Motor neuron (in vitro differentiated cells): ENCODE results near the gene RAB21. TPM values are rescaled to one million over a fixed set of nuclear protein-coding genes. Genes with fewer than 3 reads are reported as not detected.
"Not testable (repeated sequence)": the region's sequence is repeated elsewhere in the genome, so short reads cannot be mapped to it uniquely, and the experiment has no call there.

Experiments used
- ATAC-seq, 8 experiments: fragments of 200-7000 bp; cut with Tn5 transposase; replicated peaks in 6 of 8; 2 replicates each; pipeline ENCODE4 v1.8.0; 2021; ENCODE audit warnings: mild to moderate bottlenecking in 8 of 8, moderate library complexity in 8 of 8
- H3K27ac ChIP-seq, 2 donors: fragments of 250-450 bp; sonication (Bioruptor Pico); 2 replicates each; pipeline ENCODE4 v1.9.0; 2021; ENCODE audit warnings: antibody characterized with exemption in 2 of 2, mild to moderate bottlenecking in 2 of 2, moderate library complexity in 1 of 2
- H3K4me1 ChIP-seq, 2 donors: fragments of 250-450 bp; sonication (Bioruptor Pico); replicated peaks in 1 of 2; 2 replicates each; pipeline ENCODE4 v1.6.1; 2021; ENCODE audit warnings: antibody characterized with exemption in 2 of 2, mild to moderate bottlenecking in 2 of 2, moderate library complexity in 1 of 2
- H3K4me3 ChIP-seq, 5 donors: fragments of 250-450 bp; sonication (Bioruptor Pico); 2 replicates each; pipeline ENCODE4 v1.9.0; 2021; ENCODE audit warnings: antibody characterized with exemption in 5 of 5, mild to moderate bottlenecking in 5 of 5, moderate library complexity in 4 of 5
- WGBS, 10 experiments: fragments of 450-650 bp; shearing (Covaris generic); methylation state at CpG; one replicate each; pipeline ENCODE4 v1.0.0; 2022; 5-methylcytosine and 5-hydroxymethylcytosine counted together
- in situ Hi-C, 9 experiments: fragments of 400-800 bp; cut with MboI; loops; one replicate each; pipeline ENCODE4 v1.15.0; 2021; ENCODE audit warnings: low sequenced_read_pairs in 9 of 9, low pct_unique_long_range_greater_than_20kb in 2 of 9; ENCODE audit not compliant: unreplicated experiment in 9 of 9
- total RNA-seq, 8 experiments: library from RNA; unstranded; fragments of 300-600 nt; gene quantifications; 2 replicates each; pipeline versions ENCODE4 v1.2.3 to v1.2.4, GENCODE V29; 2022

The RAB21 gene
- total RNA-seq, 8 experiments from 2014 or later = 20.0 to 55.1 (median 41.0) TPM

DNA sequence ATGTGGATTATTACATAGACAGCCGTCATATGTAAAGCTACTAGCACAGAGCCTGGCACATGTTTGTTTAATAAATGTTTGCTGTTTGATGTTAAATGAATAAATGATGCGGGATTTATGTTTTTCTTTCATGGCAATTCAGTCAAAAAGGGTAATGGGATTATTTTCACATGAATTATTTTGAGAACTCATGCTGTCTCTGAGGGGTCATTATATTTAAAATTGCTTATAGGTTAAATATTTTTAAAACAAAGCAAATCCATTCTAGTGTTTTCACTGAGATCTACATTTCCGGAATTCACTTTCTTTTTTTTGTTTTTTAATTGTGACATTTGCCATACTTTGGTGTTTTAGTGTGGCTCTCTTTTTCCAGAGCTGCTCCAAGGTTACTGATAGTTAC lies 5.3 kb downstream of the RAB21 start:
- peaks cover 3 to 8% of the 10 kb centered on the region in 2 donors for H3K4me1 ChIP-seq
- H3K27ac ChIP-seq = no peak overlapping the region
- no peak overlapping the region for H3K4me3 ChIP-seq
- in situ Hi-C loops = no loop called here
- ATAC-seq = no peak
- 76 to 100% (median 100%) methylated on average over 1 to 3 of the region's 3 CpGs for WGBS, 10 experiments

DNA sequence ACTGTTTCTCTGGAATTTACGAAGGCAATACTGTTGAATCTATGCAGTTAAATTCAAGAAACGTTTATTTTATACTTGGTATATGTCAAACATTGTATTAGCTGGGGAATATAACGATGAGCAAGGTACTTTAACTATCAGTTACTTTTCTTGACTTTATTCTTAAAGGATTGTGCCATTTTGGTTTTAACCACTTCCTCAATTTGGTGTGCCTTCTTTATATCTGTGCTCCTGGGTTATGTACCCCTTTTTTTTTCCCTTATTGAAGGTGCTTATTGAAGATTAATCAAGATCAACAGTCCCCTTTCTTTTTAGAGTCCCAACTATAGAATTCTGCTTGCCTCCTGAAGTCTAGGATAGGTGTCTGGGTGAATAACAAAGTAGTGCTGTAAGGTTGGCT lies 5.8 kb downstream of the RAB21 start:
- in situ Hi-C loops = no loop called here
- H3K4me1 ChIP-seq = peaks cover 3 to 8% of the 10 kb centered on the region in 2 donors
- no peak for ATAC-seq
- H3K27ac ChIP-seq = no peak overlapping the region
- H3K4me3 ChIP-seq = no peak overlapping the region
- WGBS, 10 experiments = 60 to 100% (median 92%) methylated on average over 1 to 3 of the region's 3 CpGs

DNA sequence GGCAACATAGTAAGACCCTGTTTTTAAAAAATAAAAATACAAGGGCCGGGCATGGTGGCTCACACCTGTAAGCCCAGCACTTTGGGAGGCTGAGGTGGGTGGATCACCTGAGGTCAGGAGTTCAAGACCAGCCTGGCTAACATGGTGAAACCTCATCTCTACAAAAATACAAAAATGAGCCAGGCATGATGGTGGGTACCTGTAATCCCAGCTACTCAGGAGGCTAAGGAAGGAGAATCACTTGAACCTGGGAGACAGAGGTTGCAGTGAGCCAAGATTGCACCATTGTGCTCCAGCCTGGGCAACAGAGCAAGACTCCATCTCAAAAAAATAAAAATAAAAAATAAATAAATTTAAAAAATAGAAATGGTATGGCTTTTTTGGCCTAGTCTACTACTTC lies 6.7 kb downstream of the RAB21 start:
- H3K4me3 ChIP-seq, H3K27ac ChIP-seq, ATAC-seq, in situ Hi-C loops, H3K4me1 ChIP-seq: not testable (repeated sequence)
- WGBS, 10 experiments = 80 to 100% (median 100%) methylated on average over 1 of the region's 1 CpG; no CpG with 5 or more reads in 3 of the 10 experiments

DNA sequence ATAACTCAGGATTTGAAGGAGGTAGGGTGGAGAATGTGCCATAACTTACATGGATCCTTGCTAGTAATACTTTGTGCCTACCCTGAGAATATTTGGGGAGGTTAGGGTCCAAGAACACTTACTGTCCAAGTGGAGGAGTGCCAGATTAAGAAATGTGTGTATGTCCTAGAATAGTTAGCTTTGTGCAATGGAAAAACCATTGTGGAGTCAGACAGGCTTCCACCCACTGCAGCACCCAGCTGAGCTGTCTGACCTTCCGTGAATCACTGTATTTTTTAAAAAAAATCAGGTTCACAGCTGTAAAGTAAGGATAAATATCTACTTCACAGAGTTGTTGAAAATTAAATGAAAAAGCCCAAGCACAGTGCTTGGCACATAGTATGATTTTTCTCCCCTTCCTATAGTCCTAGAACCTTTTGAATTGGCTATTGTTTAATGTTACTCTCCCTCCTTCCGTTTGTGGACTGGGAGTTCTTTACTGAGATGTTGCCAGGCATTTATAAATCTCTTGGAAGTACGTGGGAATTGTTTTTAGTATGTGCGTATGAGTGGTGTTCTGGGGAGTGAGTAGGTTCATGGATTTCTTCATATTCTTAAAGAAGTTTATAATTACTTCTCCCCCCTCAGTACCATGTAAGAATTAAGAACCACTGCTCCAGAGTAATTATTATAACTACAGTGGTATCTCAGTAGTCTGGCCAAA lies 9.2 kb downstream of the RAB21 start:
- Histone ChIP-seq H3K4me1 (no peaks in the 10 kb centered on the region), H3K4me3 (no peak overlapping the region), H3K27ac (no peak overlapping the region)
- in situ Hi-C loops = no loop called here
- WGBS, 10 experiments = 86 to 100% (median 100%) methylated on average over 1 to 4 of the region's 4 CpGs; no CpG with 5 or more reads in 2 of the 10 experiments
- no peak for ATAC-seq

DNA sequence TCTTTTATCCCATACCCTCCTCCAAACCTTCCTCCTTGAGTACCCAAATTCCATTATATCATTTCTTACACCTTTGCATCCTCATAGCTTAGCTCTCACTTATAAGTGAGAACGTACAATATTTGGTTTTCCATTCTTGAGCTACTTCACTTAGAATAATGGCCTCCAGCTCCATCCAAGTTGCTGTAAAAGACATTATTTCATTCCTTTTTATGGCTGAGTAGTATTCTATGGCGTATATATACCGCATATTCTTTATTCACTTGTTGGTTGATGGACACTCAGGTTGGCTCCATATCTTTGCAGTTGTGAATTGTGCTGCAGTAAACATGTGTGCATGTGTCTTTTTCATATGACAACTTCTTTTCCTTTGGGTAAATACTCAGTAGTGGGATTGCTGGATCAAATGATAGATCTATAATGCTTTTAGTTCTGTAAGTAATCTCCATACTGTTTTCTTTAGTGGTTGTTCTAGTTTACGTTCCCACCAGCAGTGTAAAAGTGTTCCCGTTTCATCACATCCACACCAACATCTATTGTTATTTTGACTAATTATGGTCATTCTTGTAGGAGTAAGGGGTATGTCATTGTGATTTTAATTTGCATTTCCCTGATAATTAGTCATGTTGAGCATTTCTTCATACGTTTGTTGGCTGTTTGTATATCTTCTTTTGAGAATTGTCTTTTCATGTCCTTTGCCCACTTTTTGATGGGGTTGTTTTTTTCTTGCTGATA lies 10.1 kb downstream of the RAB21 start:
- in situ Hi-C loops = no loop called here
- H3K4me3 ChIP-seq = no peak overlapping the region
- H3K27ac ChIP-seq = no peak overlapping the region
- H3K4me1 ChIP-seq = no peaks in the 10 kb centered on the region
- 85 to 100% (median 96%) methylated on average over 3 to 6 of the region's 6 CpGs for WGBS, 10 experiments
- ATAC-seq = no peak

DNA sequence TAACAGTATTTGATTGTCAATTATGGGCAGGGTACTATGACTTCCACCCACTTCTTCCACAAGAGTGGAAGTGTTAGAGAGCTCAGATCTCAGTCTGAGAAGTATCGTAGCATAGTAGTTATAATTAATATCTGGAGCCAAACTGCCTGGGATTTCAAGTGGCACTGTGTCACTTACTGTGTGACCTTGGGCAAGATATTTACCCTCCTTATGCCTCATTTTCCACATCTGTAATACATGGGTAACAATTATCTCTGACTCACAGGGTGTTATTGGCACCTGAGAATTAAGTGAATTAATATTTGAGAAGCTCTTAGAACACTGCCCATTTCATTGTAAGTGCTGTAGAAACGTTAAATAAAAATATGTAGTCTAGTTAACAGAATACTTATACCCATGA lies 11.5 kb downstream of the RAB21 start:
- no peak overlapping the region for H3K4me3 ChIP-seq
- no peak for ATAC-seq
- H3K4me1 ChIP-seq = no peaks in the 10 kb centered on the region
- no peak overlapping the region for H3K27ac ChIP-seq
- in situ Hi-C loops = no loop called here
- 29 to 100% (median 80%) methylated on average over 1 to 2 of the region's 2 CpGs; no CpG with 5 or more reads in 1 of the 10 experiments for WGBS, 10 experiments

DNA sequence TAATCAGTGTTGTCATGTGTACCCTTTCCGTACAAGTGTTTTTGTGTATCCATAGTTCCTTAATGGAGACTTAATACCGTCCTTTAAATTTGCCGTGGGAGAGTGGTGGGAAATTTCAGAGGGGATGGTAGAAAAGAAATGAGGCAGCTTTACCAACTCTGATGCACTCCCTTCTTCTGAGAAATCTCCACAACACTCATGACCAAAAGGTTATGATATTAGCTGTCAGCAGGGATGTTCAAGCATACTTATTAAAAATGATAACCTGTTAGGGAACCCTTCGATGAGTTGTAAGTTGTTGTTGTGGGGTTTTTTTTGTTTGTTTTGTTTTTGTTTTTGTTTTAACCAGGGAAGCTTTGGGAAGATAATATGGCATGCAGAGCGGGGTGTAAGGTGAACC lies 12.5 kb downstream of the RAB21 start:
- WGBS, 10 experiments = 85 to 100% (median 97%) methylated on average over 1 to 5 of the region's 5 CpGs
- in situ Hi-C loops = no loop called here

DNA sequence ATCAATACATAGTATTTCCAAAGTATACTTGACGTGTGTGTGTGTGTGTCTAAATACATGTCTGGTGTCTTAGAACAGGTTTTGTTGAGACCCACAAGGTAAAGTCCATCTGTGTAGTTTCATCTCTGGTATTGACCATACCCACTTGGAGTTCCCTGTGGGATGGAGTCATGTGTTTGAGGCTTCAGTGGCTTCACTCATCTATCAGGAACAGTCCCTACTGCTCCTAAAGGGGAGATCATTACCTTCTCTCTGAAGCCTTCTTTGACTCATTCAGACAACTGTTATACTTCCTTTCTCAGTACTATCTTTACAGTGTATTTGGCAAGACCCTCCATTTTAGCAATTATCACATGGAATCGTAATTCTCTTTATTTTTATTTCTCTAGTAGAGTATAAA lies 14.2 kb downstream of the RAB21 start:
- H3K4me1 ChIP-seq = no peaks in the 10 kb centered on the region
- in situ Hi-C loops = no loop called here
- no peak overlapping the region for H3K4me3 ChIP-seq
- 80 to 100% (median 95%) methylated on average over 1 to 2 of the region's 2 CpGs; no CpG with 5 or more reads in 1 of the 10 experiments for WGBS, 10 experiments
- H3K27ac ChIP-seq = no peak overlapping the region
- ATAC-seq = no peak

More for the DNA sequence above, 12.5 kb downstream of the RAB21 start:
- no peak for ATAC-seq
- H3K27ac ChIP-seq = no peak overlapping the region
- H3K4me1 ChIP-seq = no peaks in the 10 kb centered on the region
- no peak overlapping the region for H3K4me3 ChIP-seq

DNA sequence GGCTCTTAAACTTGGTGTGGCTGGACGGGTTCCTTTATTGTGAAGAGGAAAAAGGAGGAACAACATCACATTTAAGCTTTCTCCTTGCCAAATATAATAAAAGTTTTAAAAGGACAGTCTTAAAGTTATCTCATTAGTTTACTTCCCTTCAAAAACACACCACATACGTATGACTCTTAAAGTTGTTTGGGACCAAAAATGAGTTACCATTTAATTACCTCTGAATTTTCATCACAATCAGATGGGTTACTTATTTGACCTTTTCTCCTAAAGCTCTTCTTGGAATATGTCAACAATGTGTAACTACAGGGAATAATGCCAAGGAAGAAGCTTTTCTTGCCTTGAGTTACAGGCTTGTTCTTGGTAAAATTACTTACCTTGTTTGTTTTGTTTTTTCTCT lies 16.4 kb downstream of the RAB21 start:
- H3K27ac ChIP-seq = no peak overlapping the region
- H3K4me3 ChIP-seq = no peak overlapping the region
- H3K4me1 ChIP-seq = no peaks in the 10 kb centered on the region
- in situ Hi-C loops = no loop called here
- WGBS, 10 experiments = 33 to 100% (median 95%) methylated on average over 1 to 2 of the region's 2 CpGs; no CpG with 5 or more reads in 1 of the 10 experiments
- ATAC-seq = no peak

DNA sequence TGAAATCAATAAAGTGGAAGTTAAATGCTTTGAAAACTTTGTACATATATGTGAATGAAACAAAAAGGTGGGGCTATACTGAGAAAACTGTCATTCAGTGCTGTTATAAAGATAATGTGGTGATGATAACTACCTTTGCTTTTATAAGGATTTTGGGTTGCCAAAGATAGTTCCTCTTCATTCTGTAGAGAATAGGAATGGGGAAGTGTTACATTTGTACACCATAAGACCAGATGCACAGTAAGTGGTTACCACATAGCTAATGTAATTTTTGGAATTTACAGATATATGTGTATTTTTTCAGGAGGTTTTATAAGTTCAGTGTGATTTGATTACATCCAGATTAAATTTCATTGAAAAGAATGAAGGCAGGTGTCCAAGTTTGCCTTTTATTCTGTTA lies 18.1 kb downstream of the RAB21 start:
- H3K27ac ChIP-seq = no peak overlapping the region
- H3K4me3 ChIP-seq = no peak overlapping the region
- no peak for ATAC-seq
- H3K4me1 ChIP-seq = no peaks in the 10 kb centered on the region
- in situ Hi-C loops = no loop called here

DNA sequence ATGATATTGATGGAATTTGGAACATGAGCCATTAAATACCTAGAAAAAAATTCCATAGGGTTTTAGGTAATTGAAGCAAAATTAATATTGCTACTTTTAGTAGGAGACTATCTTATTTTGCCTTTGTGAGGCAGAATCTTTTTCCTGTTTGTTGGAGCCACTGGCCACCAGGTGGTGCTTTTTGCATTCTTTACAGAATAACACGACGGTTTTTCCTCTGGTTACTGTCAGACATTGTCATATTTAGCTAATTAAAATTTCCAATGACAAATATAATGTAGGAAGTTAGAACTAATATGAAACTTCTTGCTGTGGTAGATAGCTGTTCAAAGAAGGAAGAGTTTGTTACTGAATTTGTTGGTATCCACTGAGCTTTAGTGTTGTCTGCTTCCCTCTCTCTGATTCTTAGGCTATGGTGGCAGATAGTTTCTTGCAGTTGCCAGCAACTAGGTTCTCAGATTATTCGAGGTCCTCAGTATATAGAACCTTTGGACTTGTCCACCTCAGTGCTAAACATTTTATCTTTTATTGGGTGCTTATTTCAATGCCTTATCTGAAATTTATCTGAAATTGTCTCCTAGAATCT lies 25.7 kb downstream of the RAB21 start:
- no peak overlapping the region for H3K27ac ChIP-seq
- 0 to 32% (median 22%) methylated on average over 2 to 3 of the region's 3 CpGs; no CpG with 5 or more reads in 2 of the 10 experiments for WGBS, 10 experiments
- no peaks in the 10 kb centered on the region for H3K4me1 ChIP-seq
- H3K4me3 ChIP-seq = no peak overlapping the region
- in situ Hi-C loops = loop anchor here in 2 of 9 experiments (25.0 kb wide), 2 partner anchors 132 to 157 kb away; partner anchors contain the start of gene TPH2 (in 1 of the 2)
- peak in 3 of 8 experiments; percentile 51 to 60 (median 52) for ATAC-seq

DNA sequence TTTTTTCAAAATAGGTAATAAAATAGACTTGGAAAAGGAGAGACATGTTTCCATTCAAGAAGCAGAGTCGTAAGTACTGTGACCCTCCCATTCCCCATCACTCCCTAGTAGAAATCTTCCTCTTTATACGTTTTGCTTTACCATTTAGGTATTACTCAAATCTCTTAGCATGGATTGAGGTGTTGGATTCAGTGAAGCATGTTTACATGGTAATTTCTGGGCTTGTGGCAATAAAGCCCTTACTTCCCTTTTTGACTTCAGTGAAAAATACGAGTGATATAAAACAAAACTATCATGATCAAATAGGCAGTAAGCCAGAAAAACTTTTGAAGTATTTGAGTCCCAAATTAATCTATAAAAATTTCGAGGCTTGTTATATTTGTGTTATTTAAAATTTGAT lies 27.4 kb downstream of the RAB21 start:
- no peak overlapping the region for H3K27ac ChIP-seq

DNA sequence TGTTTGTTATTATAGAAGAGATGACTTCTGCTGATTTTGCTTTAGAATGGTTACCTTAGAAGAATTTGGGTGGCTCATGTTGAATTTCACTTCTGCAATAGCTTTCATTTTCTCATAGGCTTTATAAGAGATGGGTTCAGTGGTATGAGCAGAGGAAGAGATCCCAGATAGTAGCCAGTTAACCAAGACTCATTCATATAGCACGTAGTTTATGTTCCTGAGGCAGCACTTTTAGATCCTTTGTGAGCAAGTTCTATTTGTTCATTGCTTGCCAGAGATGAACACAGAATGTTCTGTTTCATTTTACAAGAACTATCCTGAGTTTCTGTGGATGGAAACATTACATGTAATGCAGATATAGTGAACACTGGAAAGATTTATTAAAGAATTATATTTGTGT lies 32.2 kb downstream of the RAB21 start:
- Histone ChIP-seq H3K27ac (no peak overlapping the region), H3K4me1 (no peaks in the 10 kb centered on the region), H3K4me3 (no peak overlapping the region)
- no peak for ATAC-seq
- in situ Hi-C loops = loop anchor here in 2 of 9 experiments (25.0 kb wide), 2 partner anchors 125 to 150 kb away; partner anchors contain the start of gene TPH2 (in 1 of the 2)
- 75 to 100% (median 100%) methylated on average over 1 of the region's 1 CpG; no CpG with 5 or more reads in 3 of the 10 experiments for WGBS, 10 experiments

More for the DNA sequence above, 27.4 kb downstream of the RAB21 start:
- Histone ChIP-seq H3K4me1 (no peaks in the 10 kb centered on the region), H3K4me3 (no peak overlapping the region)
- in situ Hi-C loops = loop anchor here in 2 of 9 experiments (25.0 kb wide), 2 partner anchors 130 to 155 kb away; partner anchors contain the start of gene TPH2 (in 1 of the 2)
- 67 to 100% (median 91%) methylated on average over 1 to 4 of the region's 4 CpGs for WGBS, 10 experiments
- ATAC-seq = no peak
